Left cardiac atrium (tissue), 4 donors: ENCODE results near the gene ARFGAP2. TPM values are rescaled to one million over a fixed set of nuclear protein-coding genes. Genes with fewer than 3 reads are reported as not detected.

Source experiments
- ATAC-seq, 2 donors: fragments of 200-7000 bp; cut with Tn5 transposase; one replicate each; pipeline ENCODE4 v1.9.1; 2020; ENCODE audit warnings: mild to moderate bottlenecking in 2 of 2, moderate library complexity in 2 of 2
- DNase-seq: peaks from one replicate; pipeline ENCODE4 v3.0.0-alpha.2; 2020
- intact Hi-C, 2 donors: fragments of 100-400 bp; cut with DNase I; formaldehyde crosslinking; loops; one replicate each; pipeline versions ENCODE4 v1.14.1 to v1.15.1; 2022 to 2023
- total RNA-seq, 2 donors: library from RNA; stranded (reverse); fragmentation: NEBNext Ultra II Directional; extraction: Animal tissue kit (Norgen Biotek cat#: 25700); gene quantifications; one replicate each; pipeline ENCODE4 v1.2.1, GENCODE V29; 2021
- donor health status: DM: no; HTN: yes; CAD: no.
- donor health status: DM: no; HTN: yes; CAD: no; lungs with severe emphysema.
- donor health status: DM: yes; HTN: yes; CAD: no.
- donor health status: Dilated cardiomyopathy.

The ARFGAP2 gene
- total RNA-seq, 2 donors from 2014 or later = 41.4 to 54.4 TPM

DNA sequence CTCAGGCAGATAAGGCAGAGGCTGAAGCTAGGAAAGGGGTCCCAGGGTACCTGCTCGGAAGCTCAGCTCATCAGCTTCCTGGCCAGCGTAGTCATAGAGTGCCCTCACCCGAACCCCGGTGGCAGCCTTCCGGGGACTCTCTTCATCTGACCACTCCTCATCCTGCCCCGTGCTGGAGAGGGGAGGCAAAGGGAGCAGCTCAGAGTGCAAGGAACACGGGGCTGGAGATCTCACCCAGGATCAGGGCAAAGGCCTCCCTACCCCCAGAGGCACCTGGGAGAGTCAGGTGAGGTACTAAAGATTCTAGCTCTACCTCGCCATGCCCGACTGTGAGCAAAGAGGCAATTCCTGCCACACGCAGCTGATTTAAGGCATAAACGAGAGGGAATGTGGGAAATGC lies 1.6 kb upstream of the ARFGAP2 start:
- intact Hi-C loops = loop anchor here in 1 of 2 donors (5.0 kb wide), 2 partner anchors 39 to 79 kb away; partner anchors contain the start of gene NR1H3
- no peak for ATAC-seq
- DNase-seq = no peak

DNA sequence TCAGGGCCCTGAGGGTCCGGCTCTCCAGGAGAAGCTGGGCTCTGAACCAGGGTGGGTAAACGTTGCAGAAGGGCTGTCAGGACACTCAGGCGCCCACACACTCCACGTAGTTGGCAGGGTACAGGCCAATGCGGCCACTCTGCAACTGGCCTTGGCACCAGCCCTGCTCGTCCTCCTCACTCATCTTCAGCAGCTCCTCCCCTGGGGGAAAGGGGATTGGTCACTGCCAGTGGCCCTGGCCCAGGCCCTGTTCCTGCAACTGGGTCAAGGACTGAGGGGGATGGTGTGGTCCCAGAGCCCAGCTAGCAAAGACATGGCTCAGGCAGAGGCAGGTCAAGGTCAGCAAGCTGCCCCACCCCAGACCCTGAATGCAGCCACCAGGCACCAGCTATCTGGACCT lies 1.2 kb upstream of the ARFGAP2 start:
- intact Hi-C loops = loop anchor here in 1 of 2 donors (5.0 kb wide), 2 partner anchors 39 to 79 kb away; partner anchors contain the start of gene NR1H3
- peak; percentile 44 for DNase-seq
- no peak for ATAC-seq

DNA sequence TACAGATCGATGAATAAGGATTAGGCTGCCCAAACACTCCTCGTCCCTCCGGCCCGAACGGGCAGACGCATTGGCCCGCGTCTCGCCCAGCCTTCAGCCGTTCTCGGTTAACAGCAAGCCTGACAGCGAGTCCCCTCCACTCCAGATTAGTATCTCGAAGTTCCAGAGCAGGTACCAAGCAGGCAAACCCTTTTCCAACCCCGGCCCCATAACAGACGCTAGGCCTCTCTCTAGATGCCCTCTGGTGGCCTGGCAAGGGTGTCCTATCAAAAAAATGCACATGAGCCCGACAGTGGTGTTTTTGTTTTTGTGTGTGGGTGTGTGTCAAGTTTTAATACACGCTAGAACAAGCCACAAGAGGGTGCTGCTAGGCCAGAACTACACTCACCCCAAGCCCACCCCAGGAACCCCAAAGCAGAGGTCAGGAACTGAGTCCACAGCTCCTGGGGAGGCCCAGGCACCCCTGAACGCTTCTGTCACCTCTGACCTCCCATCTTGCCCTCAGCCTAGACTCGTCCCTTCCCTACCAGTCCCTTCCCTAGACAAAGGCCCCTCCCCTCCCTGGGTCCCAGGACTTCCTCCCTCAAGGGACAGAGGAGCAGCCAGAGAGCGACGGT lies 658 bp upstream of the ARFGAP2 start:
- intact Hi-C loops = loop anchor here in 1 of 2 donors (5.0 kb wide), 2 partner anchors 40 to 80 kb away; partner anchors contain the start of gene NR1H3
- peak; percentile 62 for DNase-seq
- peak; percentile 57 to 60 for ATAC-seq

DNA sequence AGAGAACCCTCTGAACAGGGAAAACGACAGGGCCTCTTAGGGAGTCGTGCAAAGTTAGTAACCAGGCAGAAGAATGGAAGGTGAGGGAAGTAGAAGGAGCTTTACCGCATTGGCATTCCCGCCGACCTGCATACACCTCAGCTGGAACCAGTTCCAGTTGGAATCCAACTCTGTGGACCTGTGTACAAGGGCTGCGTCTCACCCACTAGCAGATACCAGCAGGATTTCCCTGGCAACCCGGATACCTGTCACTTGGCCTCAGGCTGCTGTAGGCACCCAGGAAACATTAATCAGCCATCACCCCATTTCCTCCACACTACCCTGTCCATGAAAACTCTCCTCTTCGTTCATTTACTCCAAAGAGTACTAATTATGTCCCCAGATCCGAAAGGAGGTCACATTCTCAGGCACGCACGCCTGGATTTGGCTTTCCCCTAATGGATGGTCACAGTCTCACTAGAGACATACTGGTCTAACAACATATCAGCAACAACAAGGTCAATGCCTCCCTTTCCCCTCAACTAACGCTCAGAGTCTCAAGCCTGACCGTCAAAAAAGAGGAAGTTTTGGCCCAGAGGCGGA lies 842 bp downstream of the ARFGAP2 start:
- no peak for DNase-seq
- intact Hi-C loops = loop anchor here in 1 of 2 donors (5.0 kb wide), 2 partner anchors 41 to 81 kb away; partner anchors contain the start of gene NR1H3
- ATAC-seq = no peak

DNA sequence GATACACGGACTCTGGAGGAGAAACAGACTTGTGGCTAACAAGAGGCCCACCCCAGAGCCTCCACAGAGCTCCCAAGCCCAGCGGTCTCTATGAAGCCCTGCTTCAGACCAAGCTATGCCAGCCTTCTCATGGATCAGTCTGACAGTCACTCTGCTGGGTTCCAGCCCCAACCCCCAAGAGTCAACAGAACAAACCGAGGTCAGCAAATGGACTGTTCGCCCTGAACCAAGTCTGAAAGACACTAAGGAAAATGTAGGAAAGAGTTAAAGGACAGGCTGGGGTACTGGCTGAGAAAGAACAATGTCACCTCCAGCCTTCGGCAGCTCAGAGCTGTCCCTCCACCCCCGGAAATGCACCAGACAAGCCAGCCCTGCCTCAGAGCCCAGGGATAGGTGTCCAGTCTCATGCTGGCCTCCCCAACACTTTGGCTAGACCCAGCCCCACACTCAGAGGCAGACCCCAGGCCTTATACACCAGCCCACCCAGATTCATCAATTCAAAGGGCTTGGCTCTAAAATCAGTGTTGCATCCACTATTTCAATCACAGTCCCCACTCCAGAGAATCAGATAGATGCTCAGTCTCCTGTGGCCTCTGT lies 3.8 kb downstream of the ARFGAP2 start:
- intact Hi-C loops = no loop called here
- DNase-seq (no peak), ATAC-seq (no peak)

DNA sequence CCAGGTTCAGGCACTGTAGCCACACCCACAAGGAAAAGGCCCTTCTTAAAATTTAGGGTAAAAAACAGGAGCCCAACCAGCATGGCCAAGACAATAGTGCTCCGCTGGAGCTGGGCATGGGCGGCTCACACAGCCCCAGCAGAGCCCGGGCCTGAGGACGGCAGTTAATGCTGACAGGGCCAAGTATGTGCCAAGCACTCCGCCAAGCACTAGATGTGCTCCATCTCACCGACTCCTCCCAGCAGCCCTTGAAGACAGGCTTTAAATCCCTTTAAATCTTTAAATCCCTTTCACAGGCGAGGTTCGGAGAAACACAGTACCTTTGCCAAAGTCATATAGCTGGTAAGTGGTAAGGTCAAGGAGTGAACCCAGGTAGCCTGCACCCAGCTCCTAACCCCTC lies 4.8 kb downstream of the ARFGAP2 start:
- no peak for DNase-seq
- intact Hi-C loops = no loop called here
- no peak for ATAC-seq

DNA sequence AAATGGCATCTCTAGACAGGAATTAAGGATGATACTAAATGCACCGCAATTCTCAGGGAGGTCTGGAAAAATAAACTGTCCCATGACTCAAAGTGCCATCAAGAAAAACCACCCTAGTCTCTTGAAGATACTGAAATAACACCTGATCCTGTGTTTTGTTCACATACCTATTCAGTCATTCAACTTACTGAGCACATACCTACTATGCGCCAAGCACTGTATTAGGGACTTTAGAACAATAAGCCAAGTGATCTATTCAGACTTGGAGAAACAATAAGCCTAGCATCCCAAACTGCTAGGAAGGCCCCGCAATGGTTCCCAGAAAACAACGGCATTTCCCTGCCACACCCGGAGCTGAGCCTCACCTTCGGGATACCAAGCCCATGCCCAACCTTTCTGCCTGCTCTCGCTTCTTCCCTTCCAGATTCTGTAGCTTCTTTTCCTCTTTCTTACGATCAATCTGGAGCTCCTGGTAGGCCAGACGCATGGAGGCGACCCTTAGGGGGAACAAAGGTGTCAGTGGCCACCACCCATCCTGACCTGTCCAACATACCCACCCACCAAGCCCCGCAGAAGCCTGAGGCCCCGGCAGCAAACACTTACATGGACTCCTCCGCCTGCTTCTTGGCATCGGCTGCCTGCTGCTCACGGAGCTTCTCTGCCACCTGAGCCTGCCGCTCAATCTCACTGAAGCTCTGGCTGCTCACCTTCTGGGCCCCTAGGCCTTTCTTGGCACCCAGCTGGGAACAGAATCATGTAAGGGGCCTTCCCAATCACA lies 5.4 kb downstream of the ARFGAP2 start:
- DNase-seq (no peak), ATAC-seq (no peak)
- intact Hi-C loops = no loop called here

DNA sequence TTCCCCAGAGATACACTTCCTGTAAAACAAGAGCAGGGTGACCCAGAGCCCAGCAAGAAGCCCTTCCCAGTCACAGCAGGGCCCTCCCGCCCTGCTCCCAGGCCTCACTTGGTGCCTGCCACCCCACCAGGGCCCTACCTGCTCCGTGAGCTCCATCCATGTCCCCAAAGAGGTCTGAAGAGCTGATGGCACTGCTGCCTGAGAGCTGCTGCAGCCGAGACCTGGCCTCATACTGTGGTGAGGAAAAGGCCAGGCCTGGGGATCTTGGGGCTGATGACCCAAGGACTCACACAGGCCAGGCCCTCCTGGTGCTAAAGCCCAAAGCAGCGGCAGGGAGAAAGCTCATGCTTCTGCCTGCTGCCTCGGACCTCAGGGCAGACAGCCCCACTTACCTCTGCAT lies 10.3 kb downstream of the ARFGAP2 start:
- intact Hi-C loops = no loop called here

DNA sequence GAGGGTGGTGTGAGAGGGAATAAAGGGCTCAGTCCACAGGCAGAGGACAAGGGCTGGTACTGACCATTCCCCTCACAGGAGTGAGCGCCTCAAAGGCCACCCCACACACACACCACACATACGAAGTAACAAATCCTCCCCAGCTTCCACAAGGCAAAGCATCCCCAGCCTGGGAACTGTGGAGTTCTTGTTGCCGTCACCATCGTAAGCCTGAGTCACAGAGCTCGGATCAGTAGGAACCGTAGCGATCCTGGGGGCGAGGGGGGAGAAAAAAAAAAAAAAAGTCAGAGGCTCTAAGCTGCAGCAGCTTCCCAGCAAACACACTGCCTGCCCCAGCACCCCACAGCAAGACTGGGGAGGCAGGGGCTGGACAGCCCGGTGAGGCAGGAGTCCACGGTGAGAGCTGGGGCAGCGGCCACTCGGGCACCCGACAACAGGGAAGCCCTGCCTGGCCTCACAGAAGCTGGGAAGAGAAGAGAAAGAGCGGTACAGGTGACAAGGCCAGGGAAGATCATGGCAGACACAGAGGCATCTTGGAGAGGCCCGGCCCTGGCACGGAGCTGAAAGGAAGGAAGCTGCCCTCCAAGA lies 11.3 kb downstream of the ARFGAP2 start:
- intact Hi-C loops = no loop called here
- DNase-seq (no peak), ATAC-seq (no peak)

More for the DNA sequence above, 10.3 kb downstream of the ARFGAP2 start:
- ATAC-seq (no peak), DNase-seq (no peak)

DNA sequence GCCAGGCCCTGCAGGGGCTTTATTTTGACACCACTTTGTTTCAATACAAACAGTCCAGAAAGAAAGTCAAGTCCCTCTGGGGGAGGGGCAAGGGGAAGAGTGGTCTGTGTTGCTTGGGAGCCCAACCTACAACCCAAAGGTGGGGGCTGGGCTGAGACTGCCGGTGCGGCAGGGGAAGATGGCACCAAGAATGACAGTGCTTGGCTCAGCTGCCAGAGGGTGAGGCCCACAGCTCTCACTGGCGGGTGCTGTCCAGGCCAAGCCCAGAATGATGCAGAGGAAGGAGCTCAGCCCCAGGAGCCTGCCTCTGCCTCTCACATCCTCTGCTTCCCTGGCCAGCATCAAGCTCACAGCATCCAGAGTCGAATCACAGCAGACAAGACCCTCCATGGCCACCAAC lies 12.4 kb downstream of the ARFGAP2 start:
- intact Hi-C loops = no loop called here
- ATAC-seq (no peak), DNase-seq (no peak)

DNA sequence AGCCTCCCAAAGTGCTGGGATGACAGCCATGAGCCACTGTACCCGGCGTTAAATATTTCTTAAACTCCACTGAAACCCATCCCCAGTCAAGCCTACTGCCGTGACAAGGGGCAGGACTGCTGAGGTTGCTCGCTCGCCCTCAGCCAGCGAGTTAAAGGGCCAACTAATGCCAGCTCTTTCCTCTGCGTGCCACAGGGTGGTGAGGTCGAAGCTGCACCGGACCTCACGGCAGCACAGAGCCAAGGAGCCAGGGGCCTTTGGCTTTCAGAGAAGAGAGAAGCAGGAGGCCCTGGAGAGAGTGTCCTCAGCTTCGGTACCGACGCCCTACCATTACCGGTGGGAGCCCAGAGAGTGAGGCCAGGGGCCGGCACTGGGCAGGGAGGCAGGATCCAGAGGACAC lies 12.8 kb downstream of the ARFGAP2 start:
- no peak for DNase-seq
- intact Hi-C loops = no loop called here
- ATAC-seq = no peak

DNA sequence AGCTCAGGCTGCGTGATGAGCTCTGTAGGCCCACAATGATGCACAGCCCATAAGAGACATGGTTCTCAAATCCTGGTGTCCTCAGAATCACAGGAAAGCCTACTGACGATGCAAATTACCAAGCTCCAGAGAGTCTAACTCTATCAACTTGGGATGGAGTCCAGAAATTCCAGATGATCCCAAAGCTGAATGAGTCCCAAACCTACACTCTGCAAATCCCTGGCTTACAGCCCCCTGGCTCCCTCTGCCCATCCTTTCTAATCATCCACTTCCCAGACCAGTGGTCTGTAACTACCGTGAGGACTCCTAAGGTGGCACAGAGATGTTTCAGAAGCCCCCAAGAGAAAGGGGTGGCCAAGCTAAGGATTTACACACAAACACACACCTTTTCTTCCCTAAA lies 13.5 kb downstream of the ARFGAP2 start:
- intact Hi-C loops = no loop called here
- no peak for ATAC-seq
- DNase-seq = no peak

DNA sequence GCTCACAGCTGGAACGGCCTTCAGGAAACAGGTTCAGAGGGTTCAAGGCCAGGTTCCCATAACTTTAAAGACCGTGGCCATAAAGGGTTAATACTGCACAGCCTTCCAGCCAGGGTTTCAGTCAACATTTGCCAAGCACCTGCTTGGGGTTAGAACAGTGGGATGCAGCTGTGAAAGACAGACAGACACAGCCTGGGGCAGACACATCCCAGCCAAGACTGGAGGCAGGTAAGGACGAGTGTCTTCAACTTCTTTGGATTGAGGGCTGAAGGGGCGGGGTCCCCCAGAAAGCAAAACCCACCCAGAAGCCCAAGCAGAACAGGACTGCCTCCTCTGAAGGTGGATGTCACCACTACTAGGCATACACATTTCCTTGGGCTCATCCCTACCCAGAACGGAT lies 14.3 kb downstream of the ARFGAP2 start:
- intact Hi-C loops = no loop called here
- ATAC-seq (no peak), DNase-seq (no peak)

DNA sequence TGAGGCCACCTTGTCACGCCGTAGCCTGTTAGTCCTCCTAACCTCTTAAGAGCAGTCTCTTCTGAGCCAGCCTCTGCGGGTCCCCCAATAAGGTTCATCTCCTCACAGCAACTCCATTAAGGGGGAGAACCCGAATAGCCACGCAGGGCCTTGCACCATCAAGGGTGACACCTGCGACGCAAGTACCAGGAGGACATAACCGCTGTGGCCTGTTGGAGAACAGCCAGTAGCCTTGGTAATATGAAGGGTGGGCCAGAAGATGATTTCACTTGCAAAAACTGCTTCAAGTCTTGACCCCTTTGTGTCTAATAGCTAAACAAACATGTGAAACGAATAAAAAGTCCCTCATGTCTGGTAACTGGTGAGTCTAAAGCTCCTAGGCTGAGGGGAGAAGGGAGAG lies 14.8 kb downstream of the ARFGAP2 start:
- intact Hi-C loops = no loop called here
- DNase-seq (no peak), ATAC-seq (no peak)

DNA sequence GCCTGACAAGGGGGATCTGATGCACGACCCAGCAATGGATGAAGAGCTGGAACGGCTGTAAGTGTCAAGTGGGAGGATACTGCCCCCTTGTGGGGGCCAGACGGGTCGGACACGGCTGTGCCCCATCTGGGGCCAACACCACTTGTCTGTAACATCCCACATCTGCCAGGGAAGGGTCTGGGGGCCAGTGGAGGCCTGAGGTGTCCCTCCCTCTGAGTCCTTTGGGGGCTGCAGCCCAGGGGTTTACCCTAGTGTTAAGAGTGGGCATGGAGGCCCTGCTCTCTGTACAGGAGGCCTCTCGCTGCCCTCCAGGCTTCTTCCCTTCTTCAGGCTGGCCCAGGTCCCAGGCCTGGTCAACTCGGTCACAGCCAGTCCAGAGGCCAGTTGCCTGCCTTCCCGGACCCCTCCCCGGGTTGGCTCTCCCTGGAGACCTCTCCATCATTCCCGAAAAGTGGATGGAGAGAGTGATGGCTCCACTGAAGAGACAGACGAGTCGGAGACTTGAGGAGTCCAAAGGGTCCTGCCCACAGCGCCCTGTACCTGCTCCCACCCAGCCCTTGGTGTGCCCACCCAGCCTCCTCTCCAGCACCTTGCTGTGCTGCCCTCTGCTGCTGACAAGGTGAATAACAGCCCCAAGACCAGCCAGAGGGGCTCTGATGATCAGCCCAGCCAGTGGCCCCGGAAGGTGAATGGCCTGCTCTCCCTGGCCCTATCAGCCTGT lies 15.4 kb downstream of the ARFGAP2 start:
- DNase-seq (peak; percentile 69), ATAC-seq (peak; percentile 71 to 75)
- intact Hi-C loops = no loop called here

DNA sequence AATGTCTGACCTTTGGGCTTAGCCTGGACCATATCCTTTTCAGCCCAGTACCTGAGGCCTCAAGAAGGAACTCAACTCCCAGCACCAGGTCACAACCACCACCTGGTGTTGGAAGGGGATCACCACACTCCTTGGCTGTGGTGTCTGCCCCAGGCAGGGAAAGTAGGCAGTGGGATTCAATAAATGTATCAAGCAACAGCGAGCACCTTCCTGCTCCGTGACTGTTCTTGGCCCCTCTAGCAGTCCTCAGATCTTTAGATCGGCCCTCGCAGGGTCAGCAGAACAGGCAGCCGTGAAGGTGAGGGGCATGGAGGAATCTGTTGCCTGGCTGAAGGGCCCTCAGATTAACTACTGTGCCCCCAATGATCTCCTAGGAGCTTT lies 15.9 kb downstream of the ARFGAP2 start:
- intact Hi-C loops = no loop called here
- ATAC-seq (peak in 1 of 2 donors; percentile 5), DNase-seq (no peak)

DNA sequence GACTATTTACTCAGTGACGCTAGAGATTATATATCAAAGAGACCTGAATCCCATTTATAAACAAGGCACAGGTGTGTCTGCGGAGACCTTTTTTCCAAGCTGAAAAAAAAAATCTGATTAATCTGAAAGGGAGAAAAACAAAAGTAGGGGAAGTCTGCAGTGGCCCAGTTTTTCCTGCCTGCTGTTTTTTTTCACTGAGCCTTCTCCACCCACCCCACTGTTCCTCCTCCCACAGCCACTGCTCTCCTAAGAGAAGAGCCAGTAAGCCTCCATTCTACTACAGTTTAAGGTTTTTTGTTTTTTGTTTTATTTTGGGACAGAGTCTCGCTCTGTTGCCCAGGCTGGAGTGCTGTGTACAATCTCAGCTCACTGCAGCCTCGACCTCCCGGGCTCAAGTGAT lies 18.4 kb downstream of the ARFGAP2 start:
- intact Hi-C loops = no loop called here

DNA sequence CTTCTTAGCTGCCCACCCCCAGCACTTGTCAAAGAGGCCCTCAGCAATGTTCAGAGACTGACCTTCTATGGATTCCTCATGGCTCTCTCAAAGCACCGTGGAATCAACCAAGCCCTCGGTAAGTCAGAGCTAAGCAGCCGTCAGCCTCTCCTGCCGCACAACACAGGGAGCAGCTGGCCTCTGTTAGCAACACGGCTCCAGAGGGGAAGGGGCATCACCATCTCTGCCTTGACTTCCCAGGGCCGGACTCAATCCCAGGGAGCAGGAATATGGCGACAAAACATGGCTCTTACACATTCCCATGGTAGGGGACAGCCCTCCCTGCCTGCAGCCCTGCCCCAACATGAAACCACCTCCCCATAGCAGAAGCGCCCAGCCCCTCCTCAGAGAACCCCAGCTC lies 18.9 kb downstream of the ARFGAP2 start:
- no peak for DNase-seq
- no peak for ATAC-seq
- intact Hi-C loops = no loop called here

More for the DNA sequence above, 18.4 kb downstream of the ARFGAP2 start:
- ATAC-seq (no peak), DNase-seq (no peak)

DNA sequence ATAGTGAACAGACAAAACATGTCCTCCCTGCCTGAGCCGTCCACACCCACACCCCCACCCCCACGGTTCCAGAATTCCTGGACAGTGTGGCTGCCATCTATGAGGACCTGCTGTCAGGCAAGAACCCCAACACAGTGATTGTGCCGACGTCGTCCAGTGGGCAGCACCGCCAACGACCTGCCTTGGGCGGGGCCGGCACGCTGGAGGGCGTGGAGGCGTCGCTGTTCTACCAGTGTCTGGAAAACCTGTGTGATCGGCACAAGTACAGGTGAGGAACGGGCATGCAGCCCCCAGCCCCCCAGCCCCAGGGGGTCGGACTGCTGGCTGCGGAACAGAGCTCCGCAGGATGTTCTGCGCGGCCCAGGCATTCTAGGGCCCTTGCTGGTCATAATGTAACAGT lies 19.7 kb downstream of the ARFGAP2 start:
- DNase-seq (no peak), ATAC-seq (no peak)
- intact Hi-C loops = no loop called here
